ENCODE data around the gene OMD.

The OMD gene

GRCh38 chr9:92404042-92404836 lies 20.0 kb downstream of the OMD start, which contains the start of gene OGN:
TSS of gene OGN (minus strand) at chr9:92404578. CDS start at chr9:92403407, 1,171 bp downstream.
- H3K27me3 ChIP-seq = no peaks in the 10 kb centered on the region
- no peaks in the 10 kb centered on the region for H4K20me1 ChIP-seq
- no peak within 1 kb of the TSS for H3K4me3 ChIP-seq
- no peak within 1 kb of the TSS for H3K27ac ChIP-seq
- H3K4me2 ChIP-seq = no peak within 1 kb of the TSS
- no peak for TF ChIP-seq Cebpa-rat (IDR thresholded peaks at IDR 0.05)
- peaks cover 4 to 20% (median 14%) of the 10 kb centered on the region in 10 experiments; a peak in 17 of 20 replicates for H3K4me1 ChIP-seq
- H3K9ac ChIP-seq = no peak within 1 kb of the TSS
- no peaks in the 10 kb centered on the region for H3K36me3 ChIP-seq
- H3K9me3 ChIP-seq (replicated peaks in 1 of 11) = peaks cover 0 to 3% (median 0%) of the 10 kb centered on the region in 11 experiments; a peak in 1 of 22 replicates

DNA sequence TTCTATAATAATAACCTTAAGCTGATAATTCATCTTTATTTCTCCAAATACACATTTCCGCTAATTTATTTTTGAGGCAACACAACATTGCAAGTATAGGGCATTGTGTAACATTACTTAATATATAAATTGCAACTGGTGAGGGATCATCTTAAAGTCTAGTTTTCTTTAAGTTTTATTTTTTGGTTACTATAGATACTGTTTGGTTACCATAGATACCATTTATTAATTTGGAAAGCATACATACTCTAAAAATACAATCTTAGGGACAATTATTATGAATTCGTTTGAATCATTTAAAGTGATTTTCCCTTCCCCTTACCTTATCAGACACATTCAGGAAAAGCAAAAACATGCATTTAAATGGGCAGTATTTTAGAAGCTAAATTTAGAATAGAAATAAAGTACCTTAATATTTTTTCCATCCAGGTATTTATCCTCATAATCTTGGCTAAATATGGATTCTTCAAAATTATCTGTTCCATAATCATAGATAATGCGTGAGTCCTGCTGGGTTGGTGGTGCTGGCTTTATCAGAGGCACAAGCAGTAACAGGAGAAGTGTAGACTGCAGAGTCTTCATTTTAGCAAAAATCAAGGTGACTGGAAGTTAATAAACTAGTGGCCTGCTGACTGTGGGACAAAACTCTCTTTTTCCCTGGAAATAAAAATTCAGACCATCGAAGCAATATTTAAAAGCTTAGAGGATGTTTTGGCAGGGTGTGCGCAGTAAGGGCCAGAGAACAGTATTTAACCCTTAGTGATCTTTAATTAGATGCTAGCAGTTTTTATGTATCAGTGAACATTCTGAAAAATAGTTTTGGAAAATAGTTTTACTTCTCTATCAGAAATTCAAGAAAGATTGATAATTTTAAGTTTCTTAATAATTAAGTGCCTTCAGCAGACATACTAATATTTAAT lies 21.2 kb downstream of the OMD start:
- Histone ChIP-seq H3K4me1 (peaks cover 4 to 20% (median 14%) of the 10 kb centered on the region in 10 experiments; a peak in 17 of 20 replicates), H3K27me3 (no peaks in the 10 kb centered on the region), H3K36me3 (no peaks in the 10 kb centered on the region), H4K20me1 (no peaks in the 10 kb centered on the region), H3K9me3 (replicated peaks in 1 of 11) (peaks cover 0 to 3% (median 0%) of the 10 kb centered on the region in 11 experiments; a peak in 1 of 22 replicates), H3K9ac (no peak overlapping the region), H3K27ac (no peak overlapping the region), H3K4me3 (no peak overlapping the region), H3K4me2 (no peak overlapping the region)
- no peak for TF ChIP-seq Cebpa-rat (IDR thresholded peaks at IDR 0.05)

DNA sequence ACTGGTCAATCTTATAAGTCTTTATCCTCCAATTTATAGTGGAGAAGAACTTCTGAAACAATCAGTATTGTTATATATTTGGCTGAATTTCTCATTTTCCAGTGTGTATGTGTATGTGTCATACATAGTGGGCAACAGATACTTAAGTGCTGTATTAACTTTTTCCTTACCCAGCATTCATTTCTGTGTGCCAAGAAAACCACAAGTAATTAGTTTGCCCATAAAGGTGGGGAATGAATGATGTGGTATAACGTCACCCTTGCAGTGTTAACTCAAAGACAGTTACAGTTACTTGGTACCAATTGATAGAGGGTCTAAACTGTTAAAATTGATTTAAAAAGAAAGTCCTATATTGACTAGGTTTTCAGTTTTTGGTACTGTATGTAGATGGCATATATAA lies 21.9 kb downstream of the OMD start:
- no peak overlapping the region for H3K4me3 ChIP-seq
- H3K9me3 ChIP-seq (replicated peaks in 1 of 11) = peaks cover 0 to 3% (median under 1%) of the 10 kb centered on the region in 11 experiments; a peak in 6 of 22 replicates
- no peak overlapping the region for H3K4me2 ChIP-seq
- TF ChIP-seq Cebpa-rat (IDR thresholded peaks at IDR 0.05) = no peak
- no peaks in the 10 kb centered on the region for H4K20me1 ChIP-seq
- no peak overlapping the region for H3K9ac ChIP-seq
- peaks cover 4 to 20% (median 14%) of the 10 kb centered on the region in 10 experiments; a peak in 17 of 20 replicates for H3K4me1 ChIP-seq
- H3K27me3 ChIP-seq = no peaks in the 10 kb centered on the region
- no peak overlapping the region for H3K27ac ChIP-seq
- H3K36me3 ChIP-seq = peaks cover 0 to 2% (median 0%) of the 10 kb centered on the region in 11 experiments; a peak in 3 of 22 replicates

DNA sequence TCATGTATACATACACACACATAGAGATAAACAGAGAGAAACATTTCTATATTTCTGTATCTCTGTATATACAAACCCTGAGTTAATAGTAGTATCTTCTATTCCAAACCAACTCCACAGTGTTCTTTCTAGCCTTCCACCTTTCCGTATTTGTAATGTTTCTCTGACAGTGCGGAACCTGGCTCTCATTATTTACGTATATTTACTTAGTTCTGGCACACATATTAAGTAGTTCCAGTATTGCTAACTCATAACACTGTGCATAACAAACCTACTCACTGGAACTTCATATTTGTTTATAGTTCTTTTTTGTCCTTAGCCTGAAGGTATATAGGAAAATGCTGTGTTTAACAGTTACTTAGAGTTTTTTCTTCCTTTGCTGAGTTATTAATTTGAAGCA lies 26.4 kb downstream of the OMD start:
- peaks cover 0 to 13% (median 7%) of the 10 kb centered on the region in 11 experiments; a peak in 5 of 22 replicates for H3K9me3 ChIP-seq (replicated peaks in 1 of 11)
- peaks cover 0 to 12% (median 7%) of the 10 kb centered on the region in 11 experiments; a peak in 10 of 22 replicates for H3K36me3 ChIP-seq
- H3K4me3 ChIP-seq = no peak overlapping the region
- no peaks in the 10 kb centered on the region for H3K4me1 ChIP-seq
- H3K27ac ChIP-seq = no peak overlapping the region
- no peak for TF ChIP-seq Cebpa-rat (IDR thresholded peaks at IDR 0.05)
- H3K27me3 ChIP-seq = no peaks in the 10 kb centered on the region
- H3K4me2 ChIP-seq = no peak overlapping the region
- H4K20me1 ChIP-seq = no peaks in the 10 kb centered on the region
- H3K9ac ChIP-seq = no peak overlapping the region

DNA sequence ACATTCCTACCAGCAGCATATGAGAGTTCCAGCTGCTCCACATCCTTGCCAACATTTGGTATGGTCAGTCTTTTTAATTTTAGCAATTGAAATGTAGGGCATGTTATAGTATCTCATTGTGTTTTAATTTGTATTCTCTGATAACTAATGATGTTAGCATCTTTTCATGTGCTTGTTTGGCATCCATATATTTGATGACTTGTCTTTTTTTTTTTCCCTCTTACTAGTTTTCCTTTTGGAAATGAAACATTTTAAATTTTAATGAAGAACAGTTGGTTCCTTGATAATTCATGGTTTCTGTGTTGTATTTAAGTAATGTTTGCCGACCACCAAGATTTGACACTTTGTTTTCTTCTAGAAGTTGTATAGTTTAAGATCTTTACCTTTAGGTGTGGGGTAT lies 28.7 kb downstream of the OMD start:
- H4K20me1 ChIP-seq = no peaks in the 10 kb centered on the region
- no peak overlapping the region for H3K27ac ChIP-seq
- no peaks in the 10 kb centered on the region for H3K27me3 ChIP-seq
- H3K36me3 ChIP-seq = peaks cover 0 to 12% (median 7%) of the 10 kb centered on the region in 11 experiments; a peak in 10 of 22 replicates
- no peak overlapping the region for H3K9ac ChIP-seq
- H3K4me1 ChIP-seq = no peaks in the 10 kb centered on the region
- H3K9me3 ChIP-seq (replicated peaks in 1 of 11) = peaks cover 0 to 13% (median 7%) of the 10 kb centered on the region in 11 experiments; a peak in 5 of 22 replicates
- H3K4me2 ChIP-seq = no peak overlapping the region
- no peak overlapping the region for H3K4me3 ChIP-seq
- no peak for TF ChIP-seq Cebpa-rat (IDR thresholded peaks at IDR 0.05)

GRCh38 chr9:92393686-92394085 lies 30.6 kb downstream of the OMD start:
- H3K27me3 ChIP-seq = no peaks in the 10 kb centered on the region
- no peaks in the 10 kb centered on the region for H3K4me1 ChIP-seq
- H3K4me2 ChIP-seq = no peak overlapping the region
- peaks cover 0 to 12% (median 7%) of the 10 kb centered on the region in 11 experiments; a peak in 10 of 22 replicates for H3K36me3 ChIP-seq
- H4K20me1 ChIP-seq = no peaks in the 10 kb centered on the region
- no peak overlapping the region for H3K4me3 ChIP-seq
- no peak overlapping the region for H3K9ac ChIP-seq
- no peak overlapping the region for H3K27ac ChIP-seq
- H3K9me3 ChIP-seq (replicated peaks in 1 of 11) = peaks cover 0 to 13% (median 7%) of the 10 kb centered on the region in 11 experiments; a peak in 5 of 22 replicates
- no peak for TF ChIP-seq Cebpa-rat (IDR thresholded peaks at IDR 0.05)

DNA sequence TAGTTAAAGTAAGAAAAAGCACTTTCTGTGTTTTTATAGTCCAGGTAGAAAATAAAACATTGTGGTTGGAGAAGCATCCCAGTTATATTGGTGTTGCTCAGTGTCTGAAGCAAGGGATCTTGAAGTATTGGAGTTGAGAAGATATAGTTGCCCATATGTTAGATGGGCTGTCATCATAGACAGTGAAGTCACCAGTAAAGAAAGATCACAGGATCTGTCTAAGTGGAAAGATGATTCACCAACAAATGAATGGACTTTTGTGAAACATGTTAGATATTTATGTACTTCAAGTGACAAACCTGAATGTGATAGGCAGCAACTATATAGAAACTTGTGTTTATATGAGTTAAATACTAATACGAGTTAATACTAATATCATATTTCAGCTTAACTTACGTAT lies 31.6 kb downstream of the OMD start:
- Histone ChIP-seq H3K9me3 (replicated peaks in 1 of 11) (peaks cover 0 to 12% (median 7%) of the 10 kb centered on the region in 11 experiments; a peak in 5 of 22 replicates), H3K4me3 (no peak overlapping the region), H3K27me3 (no peaks in the 10 kb centered on the region), H3K4me1 (no peaks in the 10 kb centered on the region), H4K20me1 (no peaks in the 10 kb centered on the region), H3K9ac (no peak overlapping the region), H3K27ac (no peak overlapping the region), H3K36me3 (peaks cover 0 to 12% (median 7%) of the 10 kb centered on the region in 11 experiments; a peak in 10 of 22 replicates), H3K4me2 (no peak overlapping the region)
- no peak for TF ChIP-seq Cebpa-rat (IDR thresholded peaks at IDR 0.05)

DNA sequence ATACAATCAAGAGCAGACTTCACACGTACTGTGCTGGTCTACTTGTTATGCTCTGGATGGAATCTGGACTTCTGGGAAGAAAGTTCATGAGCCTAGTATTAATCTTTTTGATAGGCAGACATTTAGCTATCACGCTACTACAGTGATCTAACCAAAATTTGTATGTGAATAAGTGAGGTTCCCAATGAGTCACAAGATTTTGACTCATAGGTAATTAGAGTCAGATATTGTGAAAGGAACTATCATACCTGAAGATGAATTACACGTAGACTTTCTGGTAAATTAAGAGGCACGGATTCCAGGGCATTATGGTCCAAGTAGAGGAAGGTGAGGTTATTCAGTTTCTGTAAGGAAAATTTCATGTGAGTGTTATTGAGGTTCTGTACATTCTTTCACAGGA lies 38.3 kb downstream of the OMD start:
- no peak for TF ChIP-seq Cebpa-rat (IDR thresholded peaks at IDR 0.05)
- H3K27ac ChIP-seq = no peak overlapping the region
- H3K9ac ChIP-seq = no peak overlapping the region

DNA sequence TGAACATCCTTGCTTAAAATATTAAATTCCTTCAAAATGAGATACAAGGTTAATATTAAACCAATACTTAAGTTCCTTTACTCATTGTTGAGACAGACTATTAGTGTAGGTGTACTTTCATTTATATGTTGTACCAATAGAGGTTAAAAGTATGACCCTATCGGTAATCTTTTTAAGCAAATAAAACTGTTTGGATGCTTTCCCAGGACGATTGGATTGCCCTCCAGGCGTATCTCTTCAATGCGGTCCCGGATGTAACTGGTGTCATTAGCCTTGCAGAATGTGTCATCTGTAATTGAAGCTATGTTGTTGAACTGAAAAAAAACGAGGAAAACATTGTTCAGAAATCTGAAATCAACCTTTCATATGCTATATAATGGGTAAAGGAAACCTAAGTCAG lies 38.8 kb downstream of the OMD start:
- Histone ChIP-seq H4K20me1 (no peaks in the 10 kb centered on the region), H3K9me3 (replicated peaks in 1 of 11) (no peaks in the 10 kb centered on the region; a peak in 1 of 22 replicates), H3K4me3 (no peak overlapping the region), H3K4me1 (no peaks in the 10 kb centered on the region), H3K36me3 (peaks cover 0 to 24% (median 10%) of the 10 kb centered on the region in 11 experiments; a peak in 10 of 22 replicates), H3K27me3 (no peaks in the 10 kb centered on the region), H3K9ac (no peak overlapping the region), H3K27ac (no peak overlapping the region), H3K4me2 (no peak overlapping the region)
- no peak for TF ChIP-seq Cebpa-rat (IDR thresholded peaks at IDR 0.05)

More for the DNA sequence above, 38.3 kb downstream of the OMD start:
- H3K4me1 ChIP-seq = no peaks in the 10 kb centered on the region
- H4K20me1 ChIP-seq = no peaks in the 10 kb centered on the region
- no peaks in the 10 kb centered on the region for H3K27me3 ChIP-seq
- no peak overlapping the region for H3K4me2 ChIP-seq
- no peak overlapping the region for H3K4me3 ChIP-seq
- H3K9me3 ChIP-seq (replicated peaks in 1 of 11) = no peaks in the 10 kb centered on the region; a peak in 1 of 22 replicates
- H3K36me3 ChIP-seq = peaks cover 0 to 19% (median 5%) of the 10 kb centered on the region in 11 experiments; a peak in 9 of 22 replicates
